ENCODE data around the gene DCHS2. TPM values are rescaled to one million over a fixed set of nuclear protein-coding genes. Genes with fewer than 3 reads are reported as not detected.

DCHS2 gene
- total RNA-seq, 1 experiment from 2014 or later, result not detected

- Mint-ChIP-seq H3K9me3 (ENCODE audit: unreplicated experiment) (no peaks in the 10 kb centered on the region), H3K4me1 (ENCODE audit: low read depth, unreplicated experiment) (no peaks in the 10 kb centered on the region), H3K4me3 (ENCODE audit: unreplicated experiment) (no peak overlapping the region), H3K27me3 (ENCODE audit: insufficient read depth, unreplicated experiment) (no peaks in the 10 kb centered on the region), H3K27ac (ENCODE audit: unreplicated experiment) (no peak overlapping the region), H3K36me3 (ENCODE audit: insufficient read depth, unreplicated experiment) (no peaks in the 10 kb centered on the region)
- Histone ChIP-seq H3K36me3 (ENCODE audit: control insufficient read depth, insufficient read depth, low read length) (no peaks in the 10 kb centered on the region), H3K9me3 (no peaks in the 10 kb centered on the region), H3K4me3 (ENCODE audit: low read depth, low read length) (no peak overlapping the region), H3K27me3 (replicated peaks; ENCODE audit: control insufficient read depth, insufficient read depth, low read length) (no peaks in the 10 kb centered on the region), H3K4me1 (no peaks in the 10 kb centered on the region)
- CTCF ChIA-PET, result no interaction called here
- TF ChIP-seq CTCF (IDR thresholded peaks at IDR 0.05; ENCODE audit: insufficient read depth in 1 of 2, low read depth in 1 of 2, low read length in 1 of 2, severe bottlenecking in 1 of 2, unreplicated experiment in 1 of 2), result no peak
- intact Hi-C loops (cut with micrococcal nuclease; ENCODE audit: unreplicated experiment), result no loop called here
- no TSS peak for BruUV-seq (replicated peaks)
- DNase-seq, result no peak
- POLR2A ChIA-PET, result no interaction called here
These were observed 150.2 kb downstream of the DCHS2 start for GRCh38 chr4:154341448-154341847.

- Histone ChIP-seq H3K36me3 (ENCODE audit: control insufficient read depth, insufficient read depth, low read length) (no peaks in the 10 kb centered on the region), H3K9me3 (no peaks in the 10 kb centered on the region), H3K4me3 (ENCODE audit: low read depth, low read length) (no peak overlapping the region), H3K27me3 (replicated peaks; ENCODE audit: control insufficient read depth, insufficient read depth, low read length) (no peaks in the 10 kb centered on the region), H3K4me1 (no peaks in the 10 kb centered on the region)
- Mint-ChIP-seq H3K27me3 (ENCODE audit: insufficient read depth, unreplicated experiment) (no peaks in the 10 kb centered on the region), H3K4me3 (ENCODE audit: unreplicated experiment) (no peak overlapping the region), H3K36me3 (ENCODE audit: insufficient read depth, unreplicated experiment) (no peaks in the 10 kb centered on the region), H3K27ac (ENCODE audit: unreplicated experiment) (no peak overlapping the region), H3K9me3 (ENCODE audit: unreplicated experiment) (no peaks in the 10 kb centered on the region), H3K4me1 (ENCODE audit: low read depth, unreplicated experiment) (no peaks in the 10 kb centered on the region)
- ChIA-PET CTCF (no interaction called here), POLR2A (no interaction called here)
- no peak for DNase-seq
- intact Hi-C loops (cut with micrococcal nuclease; ENCODE audit: unreplicated experiment), result no loop called here
- TF ChIP-seq CTCF (IDR thresholded peaks at IDR 0.05; ENCODE audit: insufficient read depth in 1 of 2, low read depth in 1 of 2, low read length in 1 of 2, severe bottlenecking in 1 of 2, unreplicated experiment in 1 of 2), result no peak
- BruUV-seq (replicated peaks), result no TSS peak
These were observed 156.0 kb downstream of the DCHS2 start for GRCh38 chr4:154335588-154335987.

- Histone ChIP-seq H3K4me3 (ENCODE audit: low read depth, low read length) (no peak overlapping the region), H3K36me3 (ENCODE audit: control insufficient read depth, insufficient read depth, low read length) (no peaks in the 10 kb centered on the region), H3K9me3 (no peaks in the 10 kb centered on the region), H3K27me3 (replicated peaks; ENCODE audit: control insufficient read depth, insufficient read depth, low read length) (no peaks in the 10 kb centered on the region), H3K4me1 (no peaks in the 10 kb centered on the region)
- H3K4me3 Mint-ChIP-seq (ENCODE audit: unreplicated experiment), result no peak overlapping the region
- H3K27ac Mint-ChIP-seq (ENCODE audit: unreplicated experiment), result no peak overlapping the region
- intact Hi-C loops (cut with micrococcal nuclease; ENCODE audit: unreplicated experiment), result no loop called here
- no peaks in the 10 kb centered on the region for H3K9me3 Mint-ChIP-seq (ENCODE audit: unreplicated experiment)
- DNase-seq, result no peak
- ChIA-PET POLR2A (no interaction called here), CTCF (no interaction called here)
- no peaks in the 10 kb centered on the region for H3K27me3 Mint-ChIP-seq (ENCODE audit: insufficient read depth, unreplicated experiment)
- no peaks in the 10 kb centered on the region for H3K36me3 Mint-ChIP-seq (ENCODE audit: insufficient read depth, unreplicated experiment)
- no TSS peak for BruUV-seq (replicated peaks)
- H3K4me1 Mint-ChIP-seq (ENCODE audit: low read depth, unreplicated experiment), result no peaks in the 10 kb centered on the region
- TF ChIP-seq CTCF (IDR thresholded peaks at IDR 0.05; ENCODE audit: insufficient read depth in 1 of 2, low read depth in 1 of 2, low read length in 1 of 2, severe bottlenecking in 1 of 2, unreplicated experiment in 1 of 2), result no peak
These were observed 158.7 kb downstream of the DCHS2 start for GRCh38 chr4:154332681-154333421.
